Activated CD4-positive, alpha-beta memory T cell treated with anti-CD3 and anti-CD28 coated beads, Interleukin-2, amount 10 ng/mL, durations not matched to agents 7 days and 5 days (primary cell): ENCODE results near the gene SAMD4B. TPM values are rescaled to one million over a fixed set of nuclear protein-coding genes. Genes with fewer than 3 reads are reported as not detected.

Experiments
- CTCF ChIA-PET: fragments of 350-600 bp; sonication (Branson Sonifier 250); formaldehyde crosslinking; loops from one replicate; lab custom pipeline; 2021; ENCODE audit warnings: antibody characterized with exemption, inconsistent platforms; lab: Charles Lee
- POLR2A ChIA-PET: fragments of 350-600 bp; sonication (Branson Sonifier 250); formaldehyde crosslinking; loops from one replicate; lab custom pipeline; 2021; ENCODE audit warnings: antibody characterized with exemption; lab: Charles Lee
- DNase-seq: peaks from one replicate; pipeline ENCODE4 v3.0.0-alpha.2; 2020
- H3K27ac Mint-ChIP-seq: one replicate; pipeline ENCODE4 v1.8.0; 2021; ENCODE audit warnings: mild to moderate bottlenecking, mixed read lengths
- H3K27me3 Mint-ChIP-seq: one replicate; pipeline ENCODE4 v1.8.0; 2021; ENCODE audit warnings: mixed read lengths
- H3K36me3 Mint-ChIP-seq: one replicate; pipeline ENCODE4 v1.8.0; 2021; ENCODE audit warnings: low read depth, mixed read lengths
- H3K4me1 Mint-ChIP-seq: one replicate; pipeline ENCODE4 v1.8.0; 2021; ENCODE audit warnings: mixed read lengths
- H3K4me3 Mint-ChIP-seq: one replicate; pipeline ENCODE4 v1.8.0; 2021; ENCODE audit warnings: mild to moderate bottlenecking, mixed read lengths
- H3K9me3 Mint-ChIP-seq: one replicate; pipeline ENCODE4 v1.8.0; 2021; ENCODE audit warnings: mixed read lengths
- total RNA-seq, 2 experiments: library from RNA; stranded (reverse); gene quantifications; one replicate each; pipeline ENCODE4 v1.2.3, GENCODE V29; 2021

The SAMD4B gene
- total RNA-seq, 2 experiments from 2014 or later = 53.9 to 54.8 TPM

DNA sequence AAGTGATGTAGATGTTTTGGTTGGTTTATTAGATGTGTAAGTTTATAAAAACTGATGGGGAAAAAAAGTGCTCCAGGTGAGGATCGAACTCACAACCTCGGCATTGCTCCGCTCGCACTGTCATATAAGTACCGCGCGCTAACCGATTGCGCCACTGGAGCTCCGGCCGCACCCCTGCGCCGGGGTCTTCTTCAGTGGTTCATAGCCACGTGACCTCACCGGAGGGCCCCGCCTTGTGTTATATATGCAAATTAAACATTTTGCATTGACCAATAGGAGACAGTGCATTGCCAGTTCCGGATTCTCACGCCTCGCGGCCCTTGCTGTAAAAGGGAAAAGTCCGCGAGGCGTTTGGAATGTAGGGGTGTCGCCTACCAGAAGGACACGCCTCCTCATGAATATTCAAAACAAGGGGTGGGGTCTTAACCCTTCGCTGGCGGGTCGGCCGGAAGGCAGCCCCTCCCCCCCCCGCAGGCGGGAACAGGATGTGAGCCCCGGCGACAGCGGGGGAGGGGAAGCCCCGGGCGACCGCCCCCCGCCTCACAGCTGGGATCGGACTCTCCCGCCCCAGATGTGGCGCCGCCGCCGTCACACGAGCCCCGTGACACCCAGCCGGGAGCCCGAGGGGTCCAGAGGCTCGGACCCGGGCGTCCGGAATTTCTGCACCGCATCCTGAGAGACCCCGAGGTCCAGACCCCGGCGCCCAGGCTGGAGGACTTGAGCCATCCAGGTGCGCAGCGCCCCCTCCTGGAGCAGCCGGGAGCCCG lies 70.1 kb downstream of the SAMD4B start, which contains the start of gene PLEKHG2:
Gene PLEKHG2 (plus strand): TSS at position 570 of the 767 bp plus-strand sequence. CDS start 1,418 bp downstream, outside the sequence.
- H3K36me3 Mint-ChIP-seq = peaks cover 55% of the 10 kb centered on the region
- POLR2A ChIA-PET = interaction anchor here (1.0 to 2.4 kb wide), 12 partner anchors 8 to 290 kb away, joined by 3 to 175 read pairs (median 10); partner anchors contain the start of genes GMFG, MED29, PAF1 and RPS16
- H3K9me3 Mint-ChIP-seq = no peaks in the 10 kb centered on the region
- CTCF ChIA-PET = interaction anchor here (0.6 to 2.3 kb wide), 13 partner anchors 11 to 200 kb away, joined by 3 to 113 read pairs (median 9); partner anchors contain the start of genes GMFG, MED29, PAF1 and RPS16
- peaks cover 39% of the 10 kb centered on the region for H3K4me1 Mint-ChIP-seq
- DNase-seq = peak; percentile 98
- peak within 1 kb of the TSS; percentile 89 for H3K4me3 Mint-ChIP-seq
- peaks cover 2% of the 10 kb centered on the region for H3K27me3 Mint-ChIP-seq
- H3K27ac Mint-ChIP-seq = peak within 1 kb of the TSS; percentile 96

DNA sequence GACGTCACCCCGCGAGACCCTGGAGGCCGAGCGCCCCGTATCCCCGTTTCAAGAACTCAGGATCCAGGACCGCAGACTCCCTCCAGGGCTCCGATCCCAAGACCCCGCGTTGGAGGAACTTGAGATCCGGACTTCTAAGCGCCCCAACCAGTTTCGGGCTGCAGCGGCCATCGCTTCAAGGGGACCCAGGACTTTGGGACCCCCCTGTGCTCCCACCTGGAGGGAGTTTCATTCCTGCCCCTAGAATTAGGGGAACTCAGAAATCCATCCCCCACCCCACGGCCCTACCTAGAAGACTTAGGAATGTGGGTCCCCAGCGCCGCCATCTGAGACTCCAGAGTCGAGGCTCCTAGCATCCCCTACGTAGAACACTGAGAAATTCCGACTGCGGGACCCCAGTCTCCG lies 70.6 kb downstream of the SAMD4B start:
- Mint-ChIP-seq H3K27ac (peak overlapping the region; percentile 96), H3K9me3 (no peaks in the 10 kb centered on the region), H3K27me3 (peaks cover 2% of the 10 kb centered on the region), H3K4me1 (peaks cover 39% of the 10 kb centered on the region), H3K4me3 (peak overlapping the region; percentile 89), H3K36me3 (peaks cover 51% of the 10 kb centered on the region)
- CTCF ChIA-PET = interaction anchor here (0.6 to 2.3 kb wide), 5 partner anchors 12 to 42 kb away, joined by 3 to 113 read pairs (median 30); partner anchors contain the start of genes MED29, PAF1 and SUPT5H
- DNase-seq = no peak
- POLR2A ChIA-PET = interaction anchor here (1.0 to 2.4 kb wide), 10 partner anchors 9 to 70 kb away, joined by 3 to 175 read pairs (median 10); partner anchors contain the start of genes MED29, PAF1, RPS16 and SAMD4B

DNA sequence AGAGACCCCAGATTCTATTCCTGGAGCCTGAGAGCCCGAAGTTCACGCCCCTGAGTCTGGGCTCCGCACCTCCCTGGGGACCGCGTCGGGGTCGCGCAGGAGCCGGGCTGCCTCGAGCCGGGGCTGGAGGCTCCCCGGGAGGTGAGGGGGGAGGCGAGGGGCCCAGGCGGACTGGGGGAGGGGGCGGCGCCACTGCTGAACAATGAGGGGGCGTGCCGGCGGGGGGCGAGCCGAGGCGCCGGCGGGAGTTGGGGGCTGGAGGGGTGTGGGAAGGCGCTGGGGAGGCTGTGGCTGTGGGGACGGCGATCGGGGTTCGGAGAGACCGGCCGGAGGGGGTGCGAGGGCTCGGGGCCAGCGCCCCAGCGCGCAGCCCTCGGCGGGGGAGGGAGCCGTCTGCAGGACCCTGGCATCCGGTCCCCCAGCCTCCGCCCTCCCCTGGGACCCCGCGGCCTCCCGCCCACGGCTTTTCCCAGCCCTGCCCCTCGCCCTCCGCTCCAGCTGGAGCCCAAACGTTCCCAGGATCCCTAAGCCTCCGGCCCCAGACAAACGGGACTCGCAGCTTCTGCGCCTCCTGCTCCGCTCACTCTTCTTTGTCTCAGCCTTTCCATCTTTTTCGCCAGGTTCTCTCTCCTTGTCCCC lies 71.2 kb downstream of the SAMD4B start:
- H3K4me3 Mint-ChIP-seq = peak overlapping the region; percentile 89
- ChIA-PET CTCF (interaction anchor here (0.6 to 1.8 kb wide), 3 partner anchors 15 to 105 kb away, joined by 3 to 6 read pairs (median 4); partner anchors contain the start of gene RPS16), POLR2A (interaction anchor here (1.5 to 3.7 kb wide), 5 partner anchors 11 to 32 kb away, joined by 3 to 26 read pairs (median 7); partner anchors contain the start of genes MED29, PAF1, RPS16 and SUPT5H)
- peaks cover 39% of the 10 kb centered on the region for H3K4me1 Mint-ChIP-seq
- peaks cover 2% of the 10 kb centered on the region for H3K27me3 Mint-ChIP-seq
- H3K36me3 Mint-ChIP-seq = peaks cover 50% of the 10 kb centered on the region
- peak overlapping the region; percentile 96 for H3K27ac Mint-ChIP-seq
- DNase-seq = peak; percentile 41
- H3K9me3 Mint-ChIP-seq = no peaks in the 10 kb centered on the region

DNA sequence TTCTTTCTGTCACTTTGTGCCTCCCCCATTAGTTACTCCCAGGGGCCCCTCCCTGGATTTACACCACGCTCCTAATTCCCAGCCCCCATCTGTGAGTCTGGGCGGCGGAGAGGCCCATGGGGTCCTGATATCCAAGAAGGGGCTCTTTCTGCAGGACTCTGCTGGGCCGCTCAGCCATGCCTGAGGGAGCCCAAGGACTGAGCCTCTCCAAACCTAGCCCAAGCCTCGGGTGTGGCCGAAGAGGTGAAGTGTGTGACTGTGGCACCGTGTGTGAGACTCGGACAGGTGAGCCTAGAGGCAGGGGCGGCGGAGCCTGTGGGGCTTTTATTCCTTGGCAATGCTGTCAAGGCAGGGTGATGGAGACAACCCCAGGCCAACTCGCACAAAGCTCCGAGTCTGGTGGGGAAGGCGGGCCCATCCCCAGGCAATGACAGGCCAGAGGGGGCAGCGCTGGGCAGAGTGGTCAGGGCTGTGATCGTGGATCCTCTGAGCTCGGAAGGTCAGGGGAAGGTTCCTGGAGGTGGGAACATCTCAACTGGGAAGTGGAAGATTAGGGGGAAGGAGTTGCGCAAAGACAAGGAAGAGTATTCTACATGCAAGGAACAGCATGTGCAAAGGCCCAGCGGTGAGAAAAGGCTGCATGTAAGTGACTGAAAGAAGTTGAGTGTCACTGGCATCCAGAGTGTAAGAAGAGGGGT lies 71.8 kb downstream of the SAMD4B start:
- Mint-ChIP-seq H3K4me1 (peaks cover 39% of the 10 kb centered on the region), H3K27me3 (peaks cover 2% of the 10 kb centered on the region), H3K27ac (peak overlapping the region; percentile 79), H3K9me3 (no peaks in the 10 kb centered on the region), H3K4me3 (peak overlapping the region; percentile 89), H3K36me3 (peaks cover 47% of the 10 kb centered on the region)
- CTCF ChIA-PET = interaction anchor here (0.6 to 1.8 kb wide), 4 partner anchors 13 to 104 kb away, joined by 3 to 6 read pairs (median 4); partner anchors contain the start of gene RPS16
- DNase-seq = no peak
- POLR2A ChIA-PET = interaction anchor here (1.1 to 3.7 kb wide), 6 partner anchors 12 to 31 kb away, joined by 3 to 26 read pairs (median 7); partner anchors contain the start of genes MED29, PAF1, RPS16 and SUPT5H

DNA sequence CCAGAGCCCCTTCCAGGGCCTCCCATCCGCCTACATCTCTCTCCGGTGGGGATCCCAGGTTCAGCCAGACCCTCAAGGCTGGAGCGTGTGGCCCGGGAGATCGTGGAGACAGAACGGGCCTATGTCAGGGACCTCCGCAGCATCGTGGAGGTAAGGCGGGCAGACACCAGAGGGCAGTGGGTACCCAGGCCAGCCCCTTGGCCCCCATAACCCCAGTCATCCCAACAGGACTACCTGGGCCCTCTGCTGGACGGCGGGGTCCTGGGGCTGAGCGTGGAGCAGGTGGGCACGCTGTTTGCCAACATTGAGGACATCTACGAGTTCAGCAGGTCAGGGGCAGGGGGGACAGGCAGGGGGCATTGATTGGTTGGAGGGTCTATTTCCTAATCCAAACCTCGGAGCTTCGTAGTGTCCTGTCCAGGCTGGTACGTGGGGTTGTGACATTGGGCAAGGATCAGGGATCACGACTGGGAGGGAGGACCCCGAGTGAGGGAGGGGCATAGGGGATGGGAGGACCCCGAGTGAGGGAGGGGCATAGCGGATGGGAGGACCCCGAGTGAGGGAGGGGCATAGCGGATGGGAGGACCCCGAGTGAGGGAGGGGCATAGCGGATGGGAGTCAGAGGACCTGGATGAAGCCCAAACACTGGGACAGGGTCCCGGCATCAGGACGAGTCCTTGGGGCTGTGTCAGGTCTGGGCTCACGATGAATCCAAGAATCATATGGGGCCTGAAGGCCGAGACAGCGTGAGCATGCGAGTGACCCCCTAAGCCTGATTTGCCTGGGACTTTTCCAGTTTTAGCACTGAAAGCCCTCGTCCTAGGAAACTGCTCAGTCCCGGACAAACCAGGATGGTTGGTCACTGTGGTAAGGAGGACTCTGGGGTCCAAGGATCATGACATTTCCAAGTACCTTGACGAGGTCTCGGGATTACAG lies 73.2 kb downstream of the SAMD4B start:
- no peak overlapping the region for H3K4me3 Mint-ChIP-seq
- peaks cover 2% of the 10 kb centered on the region for H3K27me3 Mint-ChIP-seq
- no peaks in the 10 kb centered on the region for H3K9me3 Mint-ChIP-seq
- H3K27ac Mint-ChIP-seq = no peak overlapping the region
- ChIA-PET POLR2A (interaction anchor here (0.7 to 3.7 kb wide), 8 partner anchors 10 to 29 kb away, joined by 3 to 26 read pairs (median 6); partner anchors contain the start of genes MED29, PAF1 and RPS16), CTCF (interaction anchor here (1.5 to 1.8 kb wide), 2 partner anchors 17 to 20 kb away, joined by 4 to 6 read pairs; partner anchors contain the start of gene RPS16)
- peaks cover 36% of the 10 kb centered on the region for H3K4me1 Mint-ChIP-seq
- peaks cover 39% of the 10 kb centered on the region for H3K36me3 Mint-ChIP-seq
- DNase-seq = no peak

DNA sequence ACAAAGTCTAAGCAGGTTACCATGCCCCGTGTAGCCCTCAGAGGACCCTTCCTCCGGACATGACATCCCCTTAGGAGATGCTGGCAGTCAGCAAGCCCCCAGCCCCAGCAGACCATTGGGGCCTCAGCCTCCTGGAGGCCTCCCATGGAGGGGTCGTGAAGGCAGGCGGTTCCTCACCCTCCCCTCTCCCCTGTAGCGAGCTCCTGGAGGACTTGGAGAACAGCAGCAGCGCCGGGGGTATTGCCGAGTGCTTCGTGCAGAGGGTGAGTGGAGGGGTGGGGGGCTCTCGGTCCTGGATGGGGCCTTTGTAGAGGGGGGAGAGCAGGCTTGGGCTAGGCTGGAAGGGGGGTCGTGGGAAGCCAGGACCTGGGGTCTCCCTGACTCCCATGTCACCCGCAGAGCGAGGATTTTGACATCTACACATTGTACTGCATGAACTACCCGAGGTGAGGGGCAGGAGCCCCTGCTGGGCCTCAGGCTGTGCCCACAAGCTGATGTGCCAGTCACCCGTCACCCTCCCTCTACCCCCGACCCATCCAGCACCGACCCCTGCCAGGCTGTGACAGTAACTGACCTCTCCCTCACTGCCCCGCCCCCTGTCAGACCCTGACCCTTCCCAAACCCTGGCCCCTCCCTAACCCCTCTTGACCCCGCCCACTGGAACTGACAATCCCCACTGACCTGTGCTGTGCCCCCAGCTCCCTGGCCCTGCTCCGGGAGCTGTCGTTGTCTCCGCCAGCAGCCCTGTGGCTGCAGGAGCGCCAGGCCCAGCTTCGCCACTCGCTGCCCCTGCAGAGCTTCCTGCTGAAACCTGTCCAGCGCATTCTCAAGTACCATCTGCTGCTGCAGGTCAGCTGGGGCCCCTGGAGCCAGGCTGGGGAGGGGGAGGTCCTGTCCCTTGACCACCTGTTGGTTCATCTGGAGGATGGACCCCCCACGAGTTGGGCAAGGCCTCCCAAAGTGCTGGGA lies 74.2 kb downstream of the SAMD4B start:
- POLR2A ChIA-PET = interaction anchor here (1.0 to 5.7 kb wide), 7 partner anchors 8 to 19 kb away, joined by 3 to 30 read pairs (median 6); partner anchors contain the start of gene RPS16
- H3K27ac Mint-ChIP-seq = no peak overlapping the region
- H3K4me1 Mint-ChIP-seq = peaks cover 26% of the 10 kb centered on the region
- H3K27me3 Mint-ChIP-seq = peaks cover 2% of the 10 kb centered on the region
- no peak overlapping the region for H3K4me3 Mint-ChIP-seq
- DNase-seq = no peak
- H3K36me3 Mint-ChIP-seq = peaks cover 32% of the 10 kb centered on the region
- CTCF ChIA-PET = no interaction called here
- no peaks in the 10 kb centered on the region for H3K9me3 Mint-ChIP-seq

DNA sequence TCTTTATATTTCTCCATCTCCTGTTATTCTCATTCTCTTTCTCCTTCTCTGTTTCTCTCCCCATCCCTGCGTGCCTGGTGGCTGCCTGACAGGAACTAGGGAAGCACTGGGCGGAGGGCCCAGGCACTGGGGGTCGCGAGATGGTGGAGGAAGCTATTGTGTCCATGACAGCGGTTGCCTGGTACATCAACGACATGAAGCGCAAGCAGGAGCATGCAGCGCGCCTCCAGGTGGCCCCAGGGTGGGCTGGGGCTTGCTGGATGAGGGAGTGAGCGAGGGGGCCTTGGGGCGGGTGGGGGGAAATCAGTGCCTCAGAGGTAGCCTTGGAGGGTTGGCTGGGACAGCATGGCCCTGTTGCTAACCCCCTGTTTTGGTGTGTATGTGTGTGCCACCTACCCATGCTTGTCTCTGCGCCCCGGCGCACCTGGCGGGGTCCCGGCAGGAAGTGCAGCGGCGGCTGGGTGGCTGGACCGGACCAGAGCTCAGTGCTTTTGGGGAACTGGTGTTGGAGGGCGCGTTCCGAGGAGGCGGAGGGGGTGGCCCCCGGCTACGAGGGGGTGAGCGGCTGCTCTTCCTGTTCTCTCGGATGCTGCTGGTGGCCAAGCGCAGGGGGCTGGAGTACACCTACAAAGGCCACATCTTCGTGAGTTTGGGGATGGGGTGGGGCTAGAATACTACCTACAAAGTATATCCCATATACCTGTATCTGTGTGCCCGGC lies 75.4 kb downstream of the SAMD4B start:
- CTCF ChIA-PET = no interaction called here
- POLR2A ChIA-PET = interaction anchor here (1.1 to 5.7 kb wide), 5 partner anchors 8 to 18 kb away, joined by 3 to 30 read pairs (median 6); partner anchors contain the start of gene RPS16
- Mint-ChIP-seq H3K4me1 (peaks cover 18% of the 10 kb centered on the region), H3K9me3 (no peaks in the 10 kb centered on the region), H3K27ac (no peak overlapping the region), H3K27me3 (no peaks in the 10 kb centered on the region), H3K36me3 (peaks cover 32% of the 10 kb centered on the region), H3K4me3 (no peak overlapping the region)
- DNase-seq = no peak

DNA sequence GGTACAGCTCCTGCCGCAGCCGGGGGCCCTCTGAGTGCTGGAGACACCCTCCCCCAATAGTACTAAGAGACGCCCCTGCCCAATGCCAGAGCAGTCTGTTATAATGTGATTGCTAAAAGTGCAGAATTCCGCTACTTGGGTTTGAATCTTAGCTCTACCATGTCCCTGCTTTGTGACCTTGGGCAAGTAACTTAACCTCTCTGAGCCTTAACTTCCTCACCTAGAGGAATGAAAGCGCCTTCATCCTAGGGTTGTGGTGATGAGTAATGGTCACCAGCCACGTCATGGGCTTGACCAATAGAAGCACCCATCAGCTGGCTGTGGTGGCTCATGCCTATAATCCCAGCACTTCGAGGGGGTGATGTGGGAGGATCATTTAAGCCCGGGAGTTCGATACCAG lies 76.8 kb downstream of the SAMD4B start:
- no peak for DNase-seq
- Mint-ChIP-seq H3K27me3 (no peaks in the 10 kb centered on the region), H3K4me1 (peaks cover 13% of the 10 kb centered on the region), H3K36me3 (peaks cover 36% of the 10 kb centered on the region), H3K27ac (no peak overlapping the region), H3K9me3 (no peaks in the 10 kb centered on the region), H3K4me3 (no peak overlapping the region)
- ChIA-PET CTCF (no interaction called here), POLR2A (interaction anchor here (1.6 to 5.7 kb wide), 3 partner anchors 9 to 17 kb away, joined by 4 to 30 read pairs (median 7); partner anchors contain the start of gene RPS16)

DNA sequence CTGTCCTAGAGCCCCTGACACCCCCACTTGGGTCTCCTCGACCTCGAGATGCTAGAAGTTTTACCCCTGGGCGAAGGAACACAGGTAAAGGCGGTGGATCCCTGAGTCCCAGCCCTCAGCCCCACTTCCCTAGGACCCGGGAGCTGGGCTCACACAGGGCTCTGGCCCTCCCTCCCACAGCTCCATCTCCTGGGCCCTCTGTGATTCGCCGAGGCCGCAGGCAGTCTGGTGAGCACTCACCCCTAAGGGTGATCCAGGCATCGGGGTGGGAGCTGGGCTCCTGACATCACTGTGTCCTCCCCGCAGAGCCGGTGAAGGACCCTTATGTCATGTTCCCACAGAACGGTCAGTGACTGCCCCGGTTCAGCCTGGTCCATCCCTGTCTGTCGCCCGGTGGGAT lies 78.5 kb downstream of the SAMD4B start:
- no peaks in the 10 kb centered on the region for H3K9me3 Mint-ChIP-seq
- H3K36me3 Mint-ChIP-seq = peaks cover 39% of the 10 kb centered on the region
- no peak overlapping the region for H3K27ac Mint-ChIP-seq
- POLR2A ChIA-PET = interaction anchor here (1.6 to 5.7 kb wide), 2 partner anchors 15 to 24 kb away, joined by 3 to 30 read pairs; partner anchors contain the start of gene RPS16
- CTCF ChIA-PET = interaction anchor here (1.4 kb wide), 1 partner anchor 14 kb away, joined by 3 read pairs; no protein-coding TSS in a partner anchor
- H3K4me3 Mint-ChIP-seq = no peak overlapping the region
- H3K27me3 Mint-ChIP-seq = no peaks in the 10 kb centered on the region
- H3K4me1 Mint-ChIP-seq = no peaks in the 10 kb centered on the region
- DNase-seq = no peak
